DOHH2 (cell line): ENCODE measurements around the gene CFAP74.

Experiments
- H3F3A ChIP-seq: fragments of 200-600 bp; sonication (generic), shearing (Covaris generic); 2 replicates; pipeline ENCODE4 v1.6.0; 2016; ENCODE audit warnings: antibody characterized with exemption, mild to moderate bottlenecking; ENCODE audit not compliant: control insufficient read depth, insufficient read depth
- H3K27ac ChIP-seq: fragments of 200-600 bp; sonication (generic); 2 replicates; pipeline ENCODE4 v1.5.1; 2014; ENCODE audit warnings: low read depth, mild to moderate bottlenecking, low read length, moderate library complexity
- H3K27me3 ChIP-seq: fragments of 200-600 bp; sonication (generic); 2 replicates; pipeline ENCODE4 v1.6.1; 2014; ENCODE audit warnings: mild to moderate bottlenecking, low read length, mixed read lengths; ENCODE audit not compliant: control insufficient read depth
- H3K36me3 ChIP-seq: fragments of 200-600 bp; sonication (generic); 2 replicates; pipeline ENCODE4 v1.6.1; 2014; ENCODE audit warnings: mild to moderate bottlenecking, low read length, moderate library complexity, mixed read lengths; ENCODE audit not compliant: control insufficient read depth
- H3K4me1 ChIP-seq: fragments of 200-600 bp; sonication (generic); 2 replicates; pipeline ENCODE4 v1.6.1; 2014; ENCODE audit warnings: mild to moderate bottlenecking, low read length, mixed read lengths; ENCODE audit not compliant: control insufficient read depth
- H3K4me2 ChIP-seq: fragments of 200-600 bp; sonication (generic); 2 replicates; pipeline ENCODE4 v1.6.0; 2014; ENCODE audit warnings: mild to moderate bottlenecking, low read length, moderate library complexity
- H3K4me3 ChIP-seq: fragments of 200-600 bp; sonication (generic); 2 replicates; pipeline ENCODE4 v1.5.1; 2014; ENCODE audit warnings: mild to moderate bottlenecking, low read length, mixed read lengths
- H3K79me2 ChIP-seq: fragments of 200-600 bp; sonication (generic); 2 replicates; pipeline ENCODE4 v1.6.1; 2014; ENCODE audit warnings: mild to moderate bottlenecking, low read length, mixed read lengths; ENCODE audit not compliant: control insufficient read depth
- H3K9me2 ChIP-seq: fragments of 200-600 bp; sonication (generic); replicated peaks from 2 replicates; pipeline ENCODE4 v1.6.1; 2014; ENCODE audit warnings: mild to moderate bottlenecking, low read length, mixed read lengths; ENCODE audit not compliant: control insufficient read depth
- H3K9me3 ChIP-seq: fragments of 200-600 bp; sonication (generic); 2 replicates; pipeline ENCODE4 v1.6.1; 2014; ENCODE audit warnings: antibody characterized with exemption, low read length, mixed read lengths; ENCODE audit not compliant: control insufficient read depth, insufficient read depth
- H4K20me1 ChIP-seq: fragments of 200-600 bp; sonication (generic); 2 replicates; pipeline ENCODE4 v1.6.0; 2014; ENCODE audit warnings: low read depth, mild to moderate bottlenecking, antibody characterized with exemption, low read length, moderate library complexity; ENCODE audit not compliant: control insufficient read depth, insufficient read depth
- CTCF ChIP-seq: fragments of 200-600 bp; sonication (generic); IDR thresholded peaks from one replicate; pipeline ENCODE4 v1.5.1; 2014; ENCODE audit warnings: antibody characterized with exemption, mild to moderate bottlenecking, low read depth, low read length; ENCODE audit not compliant: poor library complexity, severe bottlenecking
- EZH2phosphoT487 ChIP-seq: fragments of 200-600 bp; sonication (generic); IDR thresholded peaks from 2 replicates; pipeline ENCODE4 v1.6.1; 2017; ENCODE audit warnings: borderline replicate concordance, mild to moderate bottlenecking, antibody characterized with exemption, low read length, moderate library complexity, mixed read lengths

Gene CFAP74

DNA sequence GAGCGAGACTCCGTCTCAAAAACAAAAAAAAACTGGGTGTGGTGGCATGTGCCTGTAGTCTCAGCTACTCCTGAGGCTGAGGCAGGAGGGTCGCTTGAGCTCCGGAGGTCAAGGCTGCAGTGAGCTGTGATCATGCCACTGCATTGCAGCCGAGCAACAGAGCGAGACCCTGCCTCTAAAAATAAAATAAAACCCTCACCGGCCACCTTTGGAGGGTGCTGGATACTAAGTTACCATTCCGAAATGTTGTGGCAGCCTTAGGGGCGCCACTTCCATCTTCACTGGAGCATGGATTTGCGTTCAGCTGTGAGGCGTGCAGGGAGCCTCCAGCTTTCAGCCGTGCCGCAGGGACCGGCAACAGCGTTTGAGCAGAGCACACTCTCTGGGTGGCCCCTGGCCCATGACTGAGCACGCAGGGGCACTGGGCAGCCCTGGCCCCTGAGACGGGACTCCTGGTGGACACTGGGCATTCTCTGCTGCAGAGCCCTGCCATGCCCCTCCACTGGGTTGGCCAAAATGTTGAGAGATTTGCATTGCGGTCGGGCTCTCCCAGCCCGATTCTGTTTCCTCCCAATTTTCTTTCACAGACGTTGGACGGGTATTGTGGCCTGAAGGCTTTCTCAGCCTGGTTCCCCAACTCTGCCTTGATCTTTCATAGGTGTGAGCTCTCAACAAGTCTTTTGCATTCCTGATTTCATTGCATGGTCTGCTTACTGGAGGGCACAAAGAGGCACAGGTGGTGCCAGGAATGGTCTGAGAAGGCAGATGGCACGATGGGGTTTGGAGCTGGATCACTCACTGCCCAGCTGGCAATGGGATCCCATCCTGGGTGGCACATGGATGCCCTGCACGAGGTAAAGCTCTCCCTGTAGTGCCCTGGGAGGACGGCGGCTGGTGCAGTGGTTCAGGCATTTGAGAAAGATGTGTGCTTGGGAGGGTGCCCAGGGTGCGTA, 5.8 kb upstream of the CFAP74 start:
- Histone ChIP-seq H4K20me1 (no peaks in the 10 kb centered on the region), H3K79me2 (no peaks in the 10 kb centered on the region), H3F3A (no peaks in the 10 kb centered on the region), H3K4me3 (no peak overlapping the region), H3K27ac (no peak overlapping the region), H3K9me3 (no peaks in the 10 kb centered on the region), H3K9me2 (no peaks in the 10 kb centered on the region), H3K27me3 (no peaks in the 10 kb centered on the region), H3K36me3 (no peaks in the 10 kb centered on the region), H3K4me2 (no peak overlapping the region), H3K4me1 (no peaks in the 10 kb centered on the region)
- TF ChIP-seq CTCF: no peak
- no peak for TF ChIP-seq EZH2phosphoT487

GRCh38 chr1:2004856-2005255, 1.3 kb upstream of the CFAP74 start:
- no peaks in the 10 kb centered on the region for H3K27me3 ChIP-seq
- no peak overlapping the region for H3K4me2 ChIP-seq
- H3K9me2 ChIP-seq: no peaks in the 10 kb centered on the region
- no peak overlapping the region for H3K27ac ChIP-seq
- H3K9me3 ChIP-seq: no peaks in the 10 kb centered on the region
- no peak for TF ChIP-seq CTCF
- no peak for TF ChIP-seq EZH2phosphoT487
- H3K79me2 ChIP-seq: no peaks in the 10 kb centered on the region
- no peaks in the 10 kb centered on the region for H3K4me1 ChIP-seq
- H4K20me1 ChIP-seq: no peaks in the 10 kb centered on the region
- H3F3A ChIP-seq: no peaks in the 10 kb centered on the region
- H3K4me3 ChIP-seq: no peak overlapping the region
- H3K36me3 ChIP-seq: no peaks in the 10 kb centered on the region

DNA sequence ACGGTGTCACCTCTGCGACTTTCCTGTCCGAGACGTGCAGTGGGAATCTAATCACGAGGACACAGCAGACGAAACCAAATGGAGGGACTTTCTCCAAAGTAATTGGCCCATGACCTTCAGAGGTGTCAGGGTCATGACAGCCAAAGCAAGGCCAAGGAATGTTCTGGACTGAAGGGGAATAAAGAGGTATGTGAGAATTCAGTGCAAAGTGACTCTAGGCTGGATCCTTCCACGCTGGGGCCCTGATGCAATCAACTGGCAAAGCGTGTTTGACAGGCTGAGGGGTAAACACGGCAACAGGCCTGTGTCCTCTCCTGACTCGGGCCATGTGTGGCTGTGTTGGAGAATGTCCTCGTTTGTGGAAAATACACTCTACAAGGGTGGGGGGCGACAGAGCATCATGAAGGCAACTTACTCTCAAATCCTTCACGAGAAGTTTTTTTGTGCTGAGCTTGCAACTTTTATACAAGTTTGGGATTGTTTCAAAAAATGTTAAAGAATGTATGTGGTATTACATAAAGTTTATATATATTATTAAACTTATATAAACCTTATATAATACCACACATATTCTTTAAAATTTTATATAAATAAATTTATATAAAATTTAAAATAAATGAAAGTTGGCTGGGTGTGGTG, 1.7 kb downstream of the CFAP74 start:
- no peaks in the 10 kb centered on the region for H3K27me3 ChIP-seq
- TF ChIP-seq CTCF: no peak
- no peak for TF ChIP-seq EZH2phosphoT487
- H3K4me3 ChIP-seq: no peak overlapping the region
- no peaks in the 10 kb centered on the region for H3K36me3 ChIP-seq
- H3F3A ChIP-seq: no peaks in the 10 kb centered on the region
- no peaks in the 10 kb centered on the region for H3K79me2 ChIP-seq
- H3K9me2 ChIP-seq: no peaks in the 10 kb centered on the region
- H4K20me1 ChIP-seq: no peaks in the 10 kb centered on the region
- H3K9me3 ChIP-seq: no peaks in the 10 kb centered on the region
- H3K27ac ChIP-seq: no peak overlapping the region
- H3K4me1 ChIP-seq: no peaks in the 10 kb centered on the region
- no peak overlapping the region for H3K4me2 ChIP-seq
